HUES64 (cell line): Measurements from ENCODE around the gene RARA.
"Not testable (repeated sequence)": the region's sequence is repeated elsewhere in the genome, so short reads cannot be mapped to it uniquely, and the experiment has no call there.

Experiments
- H3K27ac ChIP-seq: 2 replicates; pipeline ENCODE4 v1.7.0; 2013; ENCODE audit warnings: low read depth, low read length, inconsistent platforms
- H3K27me3 ChIP-seq: 2 replicates; pipeline ENCODE4 v1.6.1; 2013; ENCODE audit warnings: mild to moderate bottlenecking, low read length; ENCODE audit not compliant: insufficient read depth
- H3K36me3 ChIP-seq: 2 replicates; pipeline ENCODE4 v1.6.1; 2013; ENCODE audit warnings: mild to moderate bottlenecking, low read length; ENCODE audit not compliant: insufficient read depth
- H3K4me1 ChIP-seq: 2 replicates; pipeline ENCODE4 v1.6.1; 2013; ENCODE audit warnings: mild to moderate bottlenecking, low read length, moderate library complexity; ENCODE audit not compliant: insufficient read depth
- H3K4me3 ChIP-seq: 2 replicates; pipeline ENCODE4 v1.5.1; 2013; ENCODE audit warnings: mild to moderate bottlenecking, low read length, moderate library complexity
- H3K9ac ChIP-seq: 2 replicates; pipeline ENCODE4 v1.6.1; 2013; ENCODE audit warnings: mild to moderate bottlenecking, low read depth, low read length
- H3K9me3 ChIP-seq: 2 replicates; pipeline ENCODE4 v1.6.1; 2013; ENCODE audit warnings: low read depth, low read length; ENCODE audit not compliant: insufficient read depth
- WGBS: fragments of 150-250, 120-280 bp; methylation state at CpG from one replicate; pipeline ENCODE4 v1.1.7; 2013; ENCODE audit warnings: missing lambda C conversion rate; 5-methylcytosine and 5-hydroxymethylcytosine counted together

Gene RARA

GRCh38 chr17:40363111-40363827 lies 54.3 kb downstream of the RARA start:
- 1% methylated on average over 91 of the region's 91 CpGs for WGBS
- H3K27ac ChIP-seq = no peak overlapping the region

GRCh38 chr17:40364121-40364861 lies 55.3 kb downstream of the RARA start, which contains the start of gene GJD3:
GJD3 (minus strand) TSS chr17:40364737; CDS start chr17:40363815, 922 bp downstream.
- Histone ChIP-seq H3K9ac (no peak within 1 kb of the TSS), H3K27ac (no peak within 1 kb of the TSS)

More at GRCh38 chr17:40363111-40363827, 54.3 kb downstream of the RARA start:
- Histone ChIP-seq H3K36me3 (no peaks in the 10 kb centered on the region), H3K4me3 (peak overlapping the region; percentile 48), H3K27me3 (peaks cover 40% of the 10 kb centered on the region), H3K9ac (peak overlapping the region; percentile 38; the same call in 1 of the 2 replicates), H3K4me1 (peaks cover 14% of the 10 kb centered on the region; the same call in 1 of the 2 replicates), H3K9me3 (no peaks in the 10 kb centered on the region)

GRCh38 chr17:40364906-40365305 lies 55.9 kb downstream of the RARA start:
- Histone ChIP-seq H3K4me3 (no peak overlapping the region), H3K27ac (no peak overlapping the region), H3K27me3 (peaks cover 40% of the 10 kb centered on the region), H3K4me1 (peaks cover 14% of the 10 kb centered on the region; the same call in 1 of the 2 replicates), H3K9me3 (no peaks in the 10 kb centered on the region), H3K9ac (no peak overlapping the region), H3K36me3 (no peaks in the 10 kb centered on the region)
- 78% methylated on average over 9 of the region's 9 CpGs for WGBS

More at GRCh38 chr17:40364121-40364861, 55.3 kb downstream of the RARA start, which contains the start of gene GJD3:
- Histone ChIP-seq H3K9me3 (no peaks in the 10 kb centered on the region), H3K4me1 (peaks cover 14% of the 10 kb centered on the region; the same call in 1 of the 2 replicates), H3K36me3 (no peaks in the 10 kb centered on the region), H3K27me3 (peaks cover 40% of the 10 kb centered on the region), H3K4me3 (peak within 1 kb of the TSS; percentile 48)
- WGBS = 40% methylated on average over 22 of the region's 22 CpGs

- Histone ChIP-seq H3K36me3 (no peaks in the 10 kb centered on the region), H3K27ac (no peak overlapping the region), H3K9ac (no peak overlapping the region), H3K4me1 (peaks cover 10% of the 10 kb centered on the region; the same call in 1 of the 2 replicates), H3K27me3 (peaks cover 32% of the 10 kb centered on the region), H3K9me3 (no peaks in the 10 kb centered on the region), H3K4me3 (no peak overlapping the region)
- WGBS = 93% methylated on average over 17 of the region's 18 CpGs
Measured at GRCh38 chr17:40366076-40366860, 57.3 kb downstream of the RARA start.

- H3K4me1 ChIP-seq = peaks cover 4% of the 10 kb centered on the region; the same call in 1 of the 2 replicates
- WGBS = 83% methylated on average over 17 of the region's 17 CpGs
Measured at GRCh38 chr17:40366861-40367518, 58.0 kb downstream of the RARA start.

GRCh38 chr17:40367728-40368127 lies 58.7 kb downstream of the RARA start:
- WGBS = 97% methylated on average over 8 of the region's 9 CpGs
- peaks cover 19% of the 10 kb centered on the region for H3K27me3 ChIP-seq

More at GRCh38 chr17:40366861-40367518, 58.0 kb downstream of the RARA start:
- Histone ChIP-seq H3K4me3 (no peak overlapping the region), H3K36me3 (no peaks in the 10 kb centered on the region), H3K9ac (no peak overlapping the region), H3K27me3 (peaks cover 26% of the 10 kb centered on the region), H3K27ac (no peak overlapping the region), H3K9me3 (no peaks in the 10 kb centered on the region)

GRCh38 chr17:40369923-40370322 lies 60.9 kb downstream of the RARA start:
- H3K9ac ChIP-seq = no peak overlapping the region
- H3K27ac ChIP-seq = no peak overlapping the region
- no peaks in the 10 kb centered on the region; the same call in 1 of the 2 replicates for H3K27me3 ChIP-seq
- WGBS = 92% methylated on average over 5 of the region's 7 CpGs
- no peaks in the 10 kb centered on the region for H3K4me1 ChIP-seq
- H3K36me3 ChIP-seq = no peaks in the 10 kb centered on the region
- no peaks in the 10 kb centered on the region for H3K9me3 ChIP-seq
- no peak overlapping the region for H3K4me3 ChIP-seq

More at GRCh38 chr17:40367728-40368127, 58.7 kb downstream of the RARA start:
- not testable (repeated sequence) for H3K27ac ChIP-seq, H3K9me3 ChIP-seq, H3K36me3 ChIP-seq, H3K4me1 ChIP-seq, H3K9ac ChIP-seq, H3K4me3 ChIP-seq

GRCh38 chr17:40371261-40371929 lies 62.4 kb downstream of the RARA start:
- Histone ChIP-seq H3K9ac (no peak overlapping the region), H3K27me3 (no peaks in the 10 kb centered on the region), H3K9me3 (no peaks in the 10 kb centered on the region), H3K4me3 (no peak overlapping the region), H3K27ac (no peak overlapping the region), H3K36me3 (no peaks in the 10 kb centered on the region), H3K4me1 (no peaks in the 10 kb centered on the region)
- WGBS = 82% methylated on average over 16 of the region's 16 CpGs

GRCh38 chr17:40372031-40372430 lies 63.1 kb downstream of the RARA start:
- no peak overlapping the region for H3K9ac ChIP-seq
- WGBS = 93% methylated on average over 2 of the region's 2 CpGs

GRCh38 chr17:40372644-40373043 lies 63.7 kb downstream of the RARA start:
- not testable (repeated sequence) for H3K27ac ChIP-seq, H3K4me1 ChIP-seq, H3K9ac ChIP-seq, H3K27me3 ChIP-seq, H3K9me3 ChIP-seq, H3K4me3 ChIP-seq, H3K36me3 ChIP-seq
- 88% methylated on average over 3 of the region's 4 CpGs for WGBS

More at GRCh38 chr17:40372031-40372430, 63.1 kb downstream of the RARA start:
- Histone ChIP-seq H3K4me1 (no peaks in the 10 kb centered on the region), H3K27me3 (no peaks in the 10 kb centered on the region), H3K36me3 (no peaks in the 10 kb centered on the region), H3K4me3 (no peak overlapping the region), H3K27ac (no peak overlapping the region), H3K9me3 (no peaks in the 10 kb centered on the region)
